HT1080 (cell line): Measurements from ENCODE around the gene RPA3. TPM values are rescaled to one million over a fixed set of nuclear protein-coding genes. Genes with fewer than 3 reads are reported as not detected.
A peak's percentile ranks its signal among the peaks of the same experiment; 100 is the strongest.

ENCODE experiments used
- DNase-seq: peaks from one replicate; pipeline ENCODE4 v3.0.0-alpha.2; 2015; ENCODE audit warnings: low read depth
- total RNA-seq: library from RNA; depleted of rRNA; stranded (reverse); fragments of >200 nt; shearing (Covaris generic); gene quantifications from 2 replicates; pipeline ENCODE4 v1.2.3, GENCODE V29; 2014

The RPA3 gene
- total RNA-seq, 1 experiment from 2014 or later = 45.0 TPM

GRCh38 chr7:7732621-7733281, 14.3 kb upstream of the RPA3 start:
- no peak for DNase-seq

- no peak for DNase-seq
These were observed 13.3 kb upstream of the RPA3 start for GRCh38 chr7:7731732-7732131.

- DNase-seq = no peak
These were observed 2.6 kb upstream of the RPA3 start for GRCh38 chr7:7720750-7721621.

GRCh38 chr7:7720193-7720592, 1.8 kb upstream of the RPA3 start:
- DNase-seq = no peak

GRCh38 chr7:7719236-7719635, 829 bp upstream of the RPA3 start:
- peak; percentile 86 for DNase-seq

GRCh38 chr7:7713730-7714129, 4.7 kb downstream of the RPA3 start:
- no peak for DNase-seq

DNA sequence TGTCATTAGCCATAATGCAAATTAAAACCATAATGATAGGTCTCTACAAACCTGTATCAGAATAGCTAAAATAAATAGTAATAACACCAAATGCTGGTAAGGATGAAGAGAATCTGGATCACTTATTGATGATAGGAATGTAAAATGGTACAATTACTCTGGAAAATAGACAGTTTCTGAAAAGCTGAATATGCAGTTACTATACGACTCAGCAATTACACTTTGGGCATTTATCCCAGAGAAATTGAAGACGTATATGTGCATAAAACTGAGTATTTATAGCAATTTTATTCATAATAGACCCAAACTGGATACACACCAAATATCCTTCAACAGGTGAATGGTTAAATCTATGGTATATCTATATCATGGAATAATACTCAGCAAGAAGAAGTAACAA, 7.9 kb downstream of the RPA3 start:
- DNase-seq = no peak

DNA sequence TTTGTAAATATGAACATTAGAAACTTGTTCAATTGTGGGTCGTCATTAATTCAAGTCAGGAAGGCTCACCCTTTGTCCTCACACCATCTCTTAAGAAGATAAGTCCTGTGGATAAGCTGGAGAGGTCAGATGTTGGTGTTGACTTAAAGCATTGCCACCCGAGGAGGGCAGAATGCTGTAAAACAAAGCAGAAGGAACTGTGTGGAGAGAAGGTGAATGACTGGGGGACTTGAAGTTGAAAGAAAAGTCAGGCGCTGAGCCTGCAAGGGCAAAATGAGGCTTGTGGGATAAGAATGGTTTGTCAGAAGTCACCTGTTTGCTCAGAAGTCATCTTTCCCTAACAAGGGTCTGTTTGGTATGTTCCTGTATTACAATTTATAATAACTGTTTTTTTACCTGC, 9.1 kb downstream of the RPA3 start:
- no peak for DNase-seq

DNA sequence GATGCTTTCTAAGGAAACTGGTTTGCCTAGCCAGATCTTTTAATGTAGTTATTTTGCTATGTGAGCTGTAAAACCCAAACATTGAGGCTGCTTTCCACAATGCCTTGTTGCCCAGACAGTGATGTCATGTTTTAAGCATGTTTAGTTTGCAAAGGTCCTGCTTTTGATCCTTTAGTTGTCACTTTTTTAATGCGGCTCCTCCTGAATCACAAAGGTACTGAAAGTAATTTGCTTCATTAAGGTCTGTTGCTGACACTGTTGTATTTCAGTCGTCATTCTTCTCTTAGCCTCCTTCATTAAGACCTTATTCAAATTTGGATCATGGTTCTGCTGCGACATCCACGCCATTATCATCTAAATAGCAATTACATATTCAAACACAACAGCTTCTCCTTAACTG, 10.6 kb downstream of the RPA3 start:
- DNase-seq = no peak

GRCh38 chr7:7707246-7707645, 11.2 kb downstream of the RPA3 start:
- no peak for DNase-seq

DNA sequence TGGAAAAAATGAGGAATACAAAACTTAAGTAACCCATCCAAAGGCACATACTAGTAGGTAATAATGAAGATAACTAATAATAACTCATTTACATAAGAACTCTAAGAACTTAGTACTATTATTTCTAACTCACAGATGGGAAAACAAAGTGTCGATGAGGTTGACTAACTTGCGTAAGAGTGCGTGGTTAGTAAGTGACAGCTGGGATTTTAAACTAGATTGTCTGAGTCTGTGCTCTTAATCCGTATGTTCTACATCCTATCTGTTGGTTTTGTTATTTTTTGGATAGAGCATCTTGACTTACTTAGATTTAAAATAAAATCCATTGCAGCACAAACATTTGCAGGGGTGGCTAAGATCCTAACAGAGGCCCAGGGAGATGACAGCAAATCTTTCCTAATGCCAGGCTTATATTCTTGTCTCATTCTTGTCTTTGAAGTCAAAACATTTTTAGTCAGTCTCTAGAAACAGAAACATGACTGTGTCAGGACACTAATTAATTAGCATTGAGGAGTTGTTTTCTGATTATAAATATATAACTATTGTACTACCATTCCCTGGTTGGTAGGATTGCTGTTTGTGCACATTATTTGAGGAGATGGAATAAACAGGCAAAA, 11.7 kb downstream of the RPA3 start:
- no peak for DNase-seq

- DNase-seq = no peak
These were observed 12.3 kb downstream of the RPA3 start for GRCh38 chr7:7706101-7706511.

GRCh38 chr7:7705318-7705717, 13.1 kb downstream of the RPA3 start:
- no peak for DNase-seq

- no peak for DNase-seq
These were observed 13.5 kb downstream of the RPA3 start for GRCh38 chr7:7704867-7705266.

GRCh38 chr7:7703427-7703826, 15.0 kb downstream of the RPA3 start:
- no peak for DNase-seq

GRCh38 chr7:7702826-7703225, 15.6 kb downstream of the RPA3 start:
- DNase-seq = no peak

- DNase-seq = no peak
These were observed 16.9 kb downstream of the RPA3 start for GRCh38 chr7:7701527-7701926.

GRCh38 chr7:7699970-7700369, 18.4 kb downstream of the RPA3 start:
- DNase-seq = no peak

DNA sequence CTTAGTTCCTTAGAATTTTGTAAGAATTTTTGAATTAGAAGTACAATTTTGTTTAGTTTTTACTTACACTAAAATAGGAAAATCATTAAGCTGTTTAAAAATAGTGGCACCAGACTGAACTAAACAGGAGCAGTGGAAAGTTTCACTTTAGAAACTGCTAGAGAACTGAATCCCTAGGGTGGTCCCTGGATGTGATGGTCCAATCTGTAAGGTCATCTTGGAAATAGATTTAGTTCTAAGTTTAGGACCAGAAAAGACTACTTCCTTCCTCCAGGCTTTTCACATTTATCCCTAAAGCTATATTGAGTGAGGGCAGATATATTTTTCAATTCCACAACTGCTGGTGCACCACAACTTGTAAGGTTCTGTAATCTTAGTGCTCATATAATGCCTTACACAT, 19.0 kb downstream of the RPA3 start:
- DNase-seq = no peak

GRCh38 chr7:7698930-7699329, 19.5 kb downstream of the RPA3 start:
- DNase-seq = no peak

DNA sequence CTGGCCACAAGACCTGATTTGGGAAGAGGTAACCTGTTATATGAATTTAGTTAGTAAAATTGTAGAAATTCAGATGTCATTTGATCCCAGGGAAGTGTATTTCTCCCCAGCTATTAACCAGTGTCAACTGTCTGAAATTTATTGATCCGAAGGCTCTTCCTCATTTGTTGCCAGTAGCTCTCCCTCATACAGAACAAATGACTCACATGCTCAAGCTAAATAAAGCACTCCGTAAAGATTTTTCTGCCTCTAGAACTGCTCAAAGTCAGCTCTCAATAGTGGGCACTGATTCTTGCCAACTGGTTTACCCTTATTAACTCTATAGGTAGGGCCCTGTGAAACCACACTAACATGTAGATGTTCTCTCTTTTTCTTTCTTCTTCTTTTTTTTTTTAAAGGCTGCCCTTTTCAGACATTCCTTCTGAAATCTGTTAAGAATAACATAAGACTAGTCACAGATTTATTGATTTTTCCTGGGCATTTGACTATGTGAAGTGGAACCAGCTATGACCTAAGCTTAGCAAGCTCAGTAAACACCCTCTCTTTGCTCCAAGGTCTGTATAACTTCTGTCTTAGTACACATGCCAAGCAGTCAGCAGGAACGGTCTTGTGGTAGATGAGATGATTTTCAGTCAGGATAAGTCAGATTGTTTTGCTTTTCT, 21.8 kb downstream of the RPA3 start:
- peak; percentile 13 for DNase-seq
